Endothelial cell of umbilical vein (primary cell): ENCODE measurements around the gene TMEM119. TPM values are rescaled to one million over a fixed set of nuclear protein-coding genes. Genes with fewer than 3 reads are reported as not detected.

Experiments
- BruUV-seq: library from RNA; stranded (reverse); fragments of 400-500 nt; replicated peaks from 2 replicates; lab custom pipeline; 2021; lab: Mats Ljungman, UMichigan
- CTCF ChIA-PET: fragments of 300-600, 350-600 bp; sonication (Branson Sonifier 250); formaldehyde crosslinking; loops from one replicate; lab custom pipeline; 2021; ENCODE audit warnings: antibody characterized with exemption, inconsistent platforms; lab: Charles Lee
- POLR2A ChIA-PET: fragments of 300-600, 350-600 bp; sonication (Branson Sonifier 250); formaldehyde crosslinking; loops from one replicate; lab custom pipeline; 2021; ENCODE audit warnings: antibody characterized with exemption, inconsistent platforms; lab: Charles Lee
- DNase-seq: peaks from one replicate; pipeline ENCODE4 v3.0.0-alpha.2; 2011; ENCODE audit warnings: low read depth, low spot score
- FAIRE-seq: peaks from 2 replicates; lab custom pipeline; 2011; peaks lifted over from hg19 to GRCh38; lab: Jason Lieb, UNC
- H2AFZ ChIP-seq: 2 replicates; pipeline ENCODE4 v1.6.0; 2012; ENCODE audit warnings: low read depth, low read length, control low read depth, inconsistent platforms
- H3K27ac ChIP-seq: 2 replicates; pipeline ENCODE4 v1.5.1; 2011; ENCODE audit warnings: low read depth, mild to moderate bottlenecking, control low read depth, low read length, moderate library complexity; ENCODE audit not compliant: insufficient read depth
- H3K27me3 ChIP-seq, 2 experiments: 2 replicates each; pipeline versions ENCODE4 v1.6.0 to v1.6.1; 2011; ENCODE audit warnings: low read length in 2 of 2, mixed read lengths in 1 of 2; ENCODE audit not compliant: control insufficient read depth in 2 of 2, insufficient read depth in 2 of 2
- H3K36me3 ChIP-seq, 2 experiments: 2 replicates in 1 of 2; 3 replicates in 1 of 2; pipeline ENCODE4 v1.5.1; 2011; ENCODE audit warnings: low read length in 2 of 2, mild to moderate bottlenecking in 1 of 2, moderate library complexity in 1 of 2; ENCODE audit not compliant: control insufficient read depth in 2 of 2, insufficient read depth in 2 of 2; ENCODE audit errors: extremely low read depth in 1 of 2
- H3K4me1 ChIP-seq: 3 replicates; pipeline ENCODE4 v1.5.1; 2011; ENCODE audit warnings: mild to moderate bottlenecking, low read length; ENCODE audit not compliant: control insufficient read depth, insufficient read depth; ENCODE audit errors: extremely low read depth
- H3K4me2 ChIP-seq: 2 replicates; pipeline ENCODE4 v1.6.1; 2011; ENCODE audit warnings: low read length, control low read depth, mixed read lengths; ENCODE audit not compliant: insufficient read depth
- H3K4me3 ChIP-seq, 3 experiments: fragments of 200-600 bp in 1 of 3; sonication (generic), shearing (Covaris generic) in 1 of 3; replicated peaks in 1 of 3; 2 replicates each; pipeline ENCODE4 v1.5.1; 2011 to 2016; ENCODE audit warnings: control low read depth in 3 of 3, low read length in 3 of 3, mild to moderate bottlenecking in 2 of 3, inconsistent platforms in 1 of 3, low read depth in 1 of 3, moderate library complexity in 1 of 3; ENCODE audit not compliant: insufficient read depth in 1 of 3
- H3K79me2 ChIP-seq: 2 replicates; pipeline ENCODE4 v1.6.0; 2012; ENCODE audit warnings: low read length, inconsistent platforms; ENCODE audit not compliant: control insufficient read depth, insufficient read depth
- H3K9ac ChIP-seq: replicated peaks from 2 replicates; pipeline ENCODE3; 2011; ENCODE audit warnings: low read length, control low read depth; ENCODE audit not compliant: insufficient read depth; ENCODE audit errors: extremely low read depth
- H3K9me1 ChIP-seq: replicated peaks from 3 replicates; pipeline ENCODE4 v1.6.0; 2011; ENCODE audit warnings: mild to moderate bottlenecking, low read length; ENCODE audit not compliant: control insufficient read depth, insufficient read depth; ENCODE audit errors: extremely low read depth
- H3K9me3 ChIP-seq: replicated peaks from 2 replicates; pipeline ENCODE4 v1.5.1; 2012; ENCODE audit warnings: low read length, inconsistent platforms; ENCODE audit not compliant: control insufficient read depth, insufficient read depth
- H4K20me1 ChIP-seq: replicated peaks from 2 replicates; pipeline ENCODE3; 2011; ENCODE audit warnings: mild to moderate bottlenecking, low read length; ENCODE audit not compliant: control insufficient read depth, insufficient read depth; ENCODE audit errors: extremely low read depth
- EZH2 ChIP-seq: IDR thresholded peaks from 2 replicates; pipeline ENCODE4 v1.6.1; 2012; ENCODE audit warnings: borderline replicate concordance, low read depth, mild to moderate bottlenecking, moderate library complexity, low read length, inconsistent platforms; ENCODE audit not compliant: severe bottlenecking
- FOS ChIP-seq: IDR thresholded peaks from 2 replicates; pipeline ENCODE4 v1.6.1; 2011; ENCODE audit warnings: mild to moderate bottlenecking, low read length, moderate library complexity, borderline replicate concordance; ENCODE audit not compliant: insufficient read depth
- GATA2 ChIP-seq: IDR thresholded peaks from 2 replicates; pipeline ENCODE4 v1.7.0; 2011; ENCODE audit warnings: low read depth, mild to moderate bottlenecking, moderate library complexity, mixed read lengths, low read length; ENCODE audit not compliant: insufficient read length, insufficient read depth
- JUN ChIP-seq: IDR thresholded peaks from 2 replicates; pipeline ENCODE4 v1.6.1; 2011; ENCODE audit warnings: borderline replicate concordance, low read depth; ENCODE audit not compliant: insufficient read length, insufficient read depth
- MYC ChIP-seq: IDR thresholded peaks from one replicate; pipeline ENCODE4 v1.6.1; 2011; ENCODE audit warnings: mild to moderate bottlenecking, low read depth, low read length
- POLR2A ChIP-seq: IDR thresholded peaks from 2 replicates; pipeline ENCODE4 v1.6.1; 2012; ENCODE audit warnings: low read depth, mild to moderate bottlenecking, control low read depth, low read length
- POLR2AphosphoS5 ChIP-seq: IDR thresholded peaks from 2 replicates; pipeline ENCODE4 v1.6.1; 2012; ENCODE audit warnings: low read depth, mild to moderate bottlenecking, control low read depth, low read length, moderate library complexity; ENCODE audit not compliant: insufficient read depth
- dilution Hi-C: fragments of 300-500 bp; cut with MboI; formaldehyde crosslinking; loops from one replicate; pipeline ENCODE4 v1.15.0; 2019; ENCODE audit warnings: low sequenced_read_pairs; ENCODE audit not compliant: extremely low pct_ligation_motif_present
- intact Hi-C: fragments of 100-400 bp; cut with micrococcal nuclease; formaldehyde crosslinking; loops from one replicate; pipeline ENCODE4 v1.10.0; 2022
- polyA plus RNA-seq, 4 experiments: library from polyadenylated mRNA; depleted of rRNA in 3 of 4; stranded (reverse) in 3 of 4; unstranded in 1 of 4; fragments of >200 nt; gene quantifications; 2 replicates each; pipeline versions ENCODE4 v1.2.1 to v1.2.3, GENCODE V29; 2011 to 2012; ENCODE audit warnings: missing spikeins in 1 of 4
- total RNA-seq: library from RNA; stranded (reverse); gene quantifications from 2 replicates; pipeline ENCODE4 v1.2.3, GENCODE V29; 2021
- TF ChIP-seq, protein P1 (sequence below), 2 donors: IDR thresholded peaks; 1 replicate in 1 of 2; 2 replicates in 1 of 2; pipeline ENCODE4 v1.5.1; 2011; ENCODE audit warnings: low read length in 2 of 2, mild to moderate bottlenecking in 2 of 2, moderate library complexity in 2 of 2, control low read depth in 1 of 2, inconsistent platforms in 1 of 2, low read depth in 1 of 2; ENCODE audit not compliant: insufficient read depth in 1 of 2; ENCODE audit errors: extremely low read depth in 1 of 2
- TF ChIP-seq, protein P2 (sequence below): IDR thresholded peaks from 2 replicates; pipeline ENCODE4 v1.6.1; 2011; ENCODE audit not compliant: insufficient read depth, insufficient read length

Gene TMEM119
- total and polyA plus RNA-seq, 2 donors (not counting 3 experiments of a cell fraction or from before 2014, with no cell fraction given), result not detected

DNA sequence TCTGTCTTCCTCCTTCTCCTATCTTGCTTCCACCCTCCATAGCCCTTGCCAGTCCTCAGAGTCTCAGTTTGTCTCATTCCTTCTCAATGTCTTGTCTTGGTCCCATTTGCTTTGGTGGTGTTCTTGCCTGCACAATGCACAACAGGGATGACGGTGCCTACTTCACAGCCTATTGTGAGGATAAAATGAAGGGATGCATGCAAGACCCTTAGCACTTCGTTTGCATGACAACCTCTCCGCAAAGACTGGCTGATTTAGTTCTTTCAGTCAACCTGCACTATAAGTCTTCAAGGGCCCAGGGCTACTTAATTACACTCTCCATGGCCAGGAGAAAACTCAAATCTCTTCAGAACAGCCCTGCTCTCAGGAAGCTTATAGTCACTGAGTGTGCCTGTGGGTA, 27.3 kb upstream of the TMEM119 start:
- Histone ChIP-seq H3K9ac (no peak overlapping the region), H3K36me3 (no peaks in the 10 kb centered on the region), H3K4me3 (no peak overlapping the region), H4K20me1 (no peaks in the 10 kb centered on the region), H3K9me3 (no peaks in the 10 kb centered on the region), H3K9me1 (no peaks in the 10 kb centered on the region), H3K27me3 (no peaks in the 10 kb centered on the region), H3K4me2 (no peak overlapping the region), H3K4me1 (peaks cover 31% of the 10 kb centered on the region), H3K27ac (no peak overlapping the region), H3K79me2 (no peaks in the 10 kb centered on the region), H2AFZ (no peak overlapping the region)
- FAIRE-seq (no peak), DNase-seq (no peak)
- ChIA-PET POLR2A (no interaction called here), CTCF (no interaction called here)
- intact Hi-C loops (no loop called here), dilution Hi-C loops (no loop called here)
- BruUV-seq, result no TSS peak
- TF ChIP-seq MYC (no peak), EZH2 (no peak), GATA2 (no peak), FOS (no peak), POLR2AphosphoS5 (no peak), POLR2A (no peak), JUN (no peak)
- TF ChIP-seq, protein P1, sequence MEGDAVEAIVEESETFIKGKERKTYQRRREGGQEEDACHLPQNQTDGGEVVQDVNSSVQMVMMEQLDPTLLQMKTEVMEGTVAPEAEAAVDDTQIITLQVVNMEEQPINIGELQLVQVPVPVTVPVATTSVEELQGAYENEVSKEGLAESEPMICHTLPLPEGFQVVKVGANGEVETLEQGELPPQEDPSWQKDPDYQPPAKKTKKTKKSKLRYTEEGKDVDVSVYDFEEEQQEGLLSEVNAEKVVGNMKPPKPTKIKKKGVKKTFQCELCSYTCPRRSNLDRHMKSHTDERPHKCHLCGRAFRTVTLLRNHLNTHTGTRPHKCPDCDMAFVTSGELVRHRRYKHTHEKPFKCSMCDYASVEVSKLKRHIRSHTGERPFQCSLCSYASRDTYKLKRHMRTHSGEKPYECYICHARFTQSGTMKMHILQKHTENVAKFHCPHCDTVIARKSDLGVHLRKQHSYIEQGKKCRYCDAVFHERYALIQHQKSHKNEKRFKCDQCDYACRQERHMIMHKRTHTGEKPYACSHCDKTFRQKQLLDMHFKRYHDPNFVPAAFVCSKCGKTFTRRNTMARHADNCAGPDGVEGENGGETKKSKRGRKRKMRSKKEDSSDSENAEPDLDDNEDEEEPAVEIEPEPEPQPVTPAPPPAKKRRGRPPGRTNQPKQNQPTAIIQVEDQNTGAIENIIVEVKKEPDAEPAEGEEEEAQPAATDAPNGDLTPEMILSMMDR (IDR thresholded peaks at IDR 0.05; ENCODE audit: extremely low read depth in 1 of 2, insufficient read depth in 1 of 2, low read depth in 1 of 2, low read length in 2 of 2), result no peak
- TF ChIP-seq, protein P2, sequence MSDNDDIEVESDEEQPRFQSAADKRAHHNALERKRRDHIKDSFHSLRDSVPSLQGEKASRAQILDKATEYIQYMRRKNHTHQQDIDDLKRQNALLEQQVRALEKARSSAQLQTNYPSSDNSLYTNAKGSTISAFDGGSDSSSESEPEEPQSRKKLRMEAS, result no peak
